T-helper 2 cell treated with Interferon-gamma antibody and Interleukin-4, amounts not matched to agents 5 μg/mL and 100 μg/mL, for 36 hours (primary cell): ENCODE measurements around the gene FBXL14.

Experiments
- DNase-seq: peaks from one replicate; pipeline ENCODE4 v3.0.0; 2021; ENCODE audit warnings: low spot score
- H3K27ac Mint-ChIP-seq: one replicate; pipeline ENCODE4 v1.8.0; 2021; ENCODE audit warnings: mild to moderate bottlenecking, mixed read lengths
- H3K27me3 Mint-ChIP-seq: one replicate; pipeline ENCODE4 v1.8.0; 2021; ENCODE audit warnings: low read depth, mixed read lengths
- H3K36me3 Mint-ChIP-seq: one replicate; pipeline ENCODE4 v1.8.0; 2021; ENCODE audit warnings: low read depth, mixed read lengths
- H3K4me1 Mint-ChIP-seq: one replicate; pipeline ENCODE4 v1.8.0; 2021; ENCODE audit warnings: low read depth, mixed read lengths
- H3K4me3 Mint-ChIP-seq: one replicate; pipeline ENCODE4 v1.8.0; 2022; ENCODE audit warnings: mild to moderate bottlenecking, moderate library complexity, mixed read lengths
- H3K9me3 Mint-ChIP-seq: one replicate; pipeline ENCODE4 v1.8.0; 2021; ENCODE audit warnings: mixed read lengths

FBXL14 gene

GRCh38 chr12:1594006-1594260 lies 448 bp downstream of the FBXL14 start:
- peaks cover 1% of the 10 kb centered on the region for H3K27me3 Mint-ChIP-seq
- DNase-seq = no peak
- peaks cover 46% of the 10 kb centered on the region for H3K4me1 Mint-ChIP-seq
- no peak overlapping the region for H3K27ac Mint-ChIP-seq
- H3K4me3 Mint-ChIP-seq = peak overlapping the region; percentile 97
- H3K36me3 Mint-ChIP-seq = peaks cover 31% of the 10 kb centered on the region
- no peaks in the 10 kb centered on the region for H3K9me3 Mint-ChIP-seq

GRCh38 chr12:1593174-1594005 lies 991 bp downstream of the FBXL14 start:
- peaks cover 36% of the 10 kb centered on the region for H3K36me3 Mint-ChIP-seq
- H3K4me3 Mint-ChIP-seq = peak overlapping the region; percentile 97
- no peaks in the 10 kb centered on the region for H3K9me3 Mint-ChIP-seq
- DNase-seq = peak; percentile 45
- peaks cover 52% of the 10 kb centered on the region for H3K4me1 Mint-ChIP-seq
- peak overlapping the region; percentile 88 for H3K27ac Mint-ChIP-seq
- no peaks in the 10 kb centered on the region for H3K27me3 Mint-ChIP-seq

GRCh38 chr12:1592444-1593173 lies 1.8 kb downstream of the FBXL14 start:
- Mint-ChIP-seq H3K4me1 (peaks cover 58% of the 10 kb centered on the region), H3K27me3 (no peaks in the 10 kb centered on the region), H3K9me3 (no peaks in the 10 kb centered on the region), H3K4me3 (peak overlapping the region; percentile 97), H3K27ac (peak overlapping the region; percentile 88), H3K36me3 (peaks cover 38% of the 10 kb centered on the region)
- DNase-seq = peak; percentile 68

GRCh38 chr12:1591543-1591942 lies 2.8 kb downstream of the FBXL14 start:
- DNase-seq = no peak
- H3K36me3 Mint-ChIP-seq = peaks cover 43% of the 10 kb centered on the region
- no peaks in the 10 kb centered on the region for H3K9me3 Mint-ChIP-seq
- H3K27ac Mint-ChIP-seq = peak overlapping the region; percentile 88
- no peaks in the 10 kb centered on the region for H3K27me3 Mint-ChIP-seq
- peak overlapping the region; percentile 97 for H3K4me3 Mint-ChIP-seq
- peaks cover 59% of the 10 kb centered on the region for H3K4me1 Mint-ChIP-seq

- no peak for DNase-seq
- peak overlapping the region; percentile 87 for H3K4me3 Mint-ChIP-seq
- no peaks in the 10 kb centered on the region for H3K9me3 Mint-ChIP-seq
- peak overlapping the region; percentile 43 for H3K27ac Mint-ChIP-seq
- no peaks in the 10 kb centered on the region for H3K27me3 Mint-ChIP-seq
- peaks cover 43% of the 10 kb centered on the region for H3K36me3 Mint-ChIP-seq
- H3K4me1 Mint-ChIP-seq = peaks cover 59% of the 10 kb centered on the region
These were observed 3.3 kb downstream of the FBXL14 start for GRCh38 chr12:1591034-1591433.

DNA sequence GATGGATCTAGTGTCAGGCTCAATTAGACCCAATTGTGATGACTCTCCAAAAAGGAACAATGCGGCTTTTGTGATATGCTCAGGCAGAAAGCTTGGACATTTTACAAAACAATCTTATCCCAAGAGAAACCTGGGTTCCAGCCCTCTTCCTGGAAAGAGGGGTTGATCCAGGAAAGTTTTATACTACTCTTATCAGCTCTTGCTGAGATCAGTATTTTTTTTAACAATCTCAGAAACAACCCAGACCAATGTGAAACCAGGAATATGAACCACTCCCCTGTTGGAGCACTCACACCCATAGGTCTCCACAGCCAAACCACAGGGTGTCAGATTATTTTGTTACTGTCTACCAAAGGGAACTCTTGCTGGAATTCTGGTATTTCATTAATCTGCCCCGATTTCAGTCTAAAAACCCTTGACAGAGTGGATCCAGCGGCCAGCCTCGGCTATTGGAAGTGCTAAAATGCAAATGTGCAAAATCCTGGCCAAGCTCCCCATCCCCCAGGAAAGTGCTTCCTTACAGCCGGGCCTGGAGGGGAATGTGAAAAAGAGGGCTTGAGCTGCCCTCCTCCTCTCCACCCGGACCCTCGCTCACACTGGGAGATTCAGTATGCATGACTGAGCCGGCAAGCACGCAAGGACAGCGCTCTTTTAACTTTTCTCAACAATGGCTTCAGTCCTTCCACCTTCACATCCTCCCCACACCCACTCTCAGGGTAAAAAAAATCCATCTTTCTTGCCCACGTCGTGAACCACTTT lies 4.0 kb downstream of the FBXL14 start:
- H3K27ac Mint-ChIP-seq = no peak overlapping the region
- peak overlapping the region; percentile 87 for H3K4me3 Mint-ChIP-seq
- no peak for DNase-seq
- H3K9me3 Mint-ChIP-seq = no peaks in the 10 kb centered on the region
- peaks cover 47% of the 10 kb centered on the region for H3K36me3 Mint-ChIP-seq
- peaks cover 55% of the 10 kb centered on the region for H3K4me1 Mint-ChIP-seq
- no peaks in the 10 kb centered on the region for H3K27me3 Mint-ChIP-seq

DNA sequence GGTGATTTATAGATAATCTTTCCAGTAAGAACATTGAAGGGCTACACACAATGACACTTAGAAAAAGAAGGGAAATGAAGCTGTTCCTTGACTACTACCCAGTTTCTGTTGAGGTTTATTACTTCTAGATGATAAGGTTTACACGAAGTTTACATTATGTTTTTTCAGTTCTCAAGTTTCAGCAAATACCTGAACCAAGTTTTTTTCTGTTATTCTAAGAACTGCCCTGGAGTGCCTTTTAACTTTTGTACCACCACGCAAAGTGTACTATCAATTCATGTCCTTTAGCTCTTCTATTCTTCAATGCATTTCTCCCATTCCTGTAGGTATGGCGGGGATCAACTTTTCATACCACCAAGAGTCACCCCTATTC lies 5.8 kb downstream of the FBXL14 start:
- peaks cover 47% of the 10 kb centered on the region for H3K36me3 Mint-ChIP-seq
- H3K27me3 Mint-ChIP-seq = no peaks in the 10 kb centered on the region
- DNase-seq = no peak
- no peaks in the 10 kb centered on the region for H3K9me3 Mint-ChIP-seq
- no peak overlapping the region for H3K27ac Mint-ChIP-seq
- H3K4me1 Mint-ChIP-seq = peaks cover 49% of the 10 kb centered on the region
- H3K4me3 Mint-ChIP-seq = peak overlapping the region; percentile 6

GRCh38 chr12:1587927-1588574 lies 6.3 kb downstream of the FBXL14 start:
- Mint-ChIP-seq H3K4me1 (peaks cover 51% of the 10 kb centered on the region), H3K36me3 (peaks cover 43% of the 10 kb centered on the region), H3K9me3 (no peaks in the 10 kb centered on the region), H3K27me3 (no peaks in the 10 kb centered on the region), H3K4me3 (no peak overlapping the region), H3K27ac (no peak overlapping the region)
- no peak for DNase-seq

DNA sequence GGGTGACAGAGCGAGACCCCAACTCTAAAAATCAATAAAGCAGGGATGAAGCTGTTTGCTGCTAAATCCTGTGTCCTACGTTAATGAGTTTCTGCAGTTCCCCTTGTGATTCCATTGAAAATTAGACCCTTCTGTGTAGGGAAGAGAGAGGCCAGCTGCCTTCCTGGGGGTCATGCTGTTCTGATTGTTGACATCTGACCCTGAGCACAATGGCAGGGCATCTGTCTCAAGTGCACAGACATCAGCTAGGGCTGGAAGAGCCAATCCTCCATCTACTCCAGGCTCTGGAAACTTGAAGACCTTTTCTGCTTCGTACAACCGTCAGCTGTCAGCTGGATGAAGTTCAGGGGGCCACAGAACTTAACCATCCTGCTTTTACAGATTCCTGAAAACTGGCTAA lies 10.1 kb downstream of the FBXL14 start:
- Mint-ChIP-seq H3K9me3 (no peaks in the 10 kb centered on the region), H3K4me3 (no peak overlapping the region), H3K27ac (no peak overlapping the region), H3K36me3 (peaks cover 16% of the 10 kb centered on the region), H3K27me3 (no peaks in the 10 kb centered on the region), H3K4me1 (peaks cover 19% of the 10 kb centered on the region)
- DNase-seq = no peak

DNA sequence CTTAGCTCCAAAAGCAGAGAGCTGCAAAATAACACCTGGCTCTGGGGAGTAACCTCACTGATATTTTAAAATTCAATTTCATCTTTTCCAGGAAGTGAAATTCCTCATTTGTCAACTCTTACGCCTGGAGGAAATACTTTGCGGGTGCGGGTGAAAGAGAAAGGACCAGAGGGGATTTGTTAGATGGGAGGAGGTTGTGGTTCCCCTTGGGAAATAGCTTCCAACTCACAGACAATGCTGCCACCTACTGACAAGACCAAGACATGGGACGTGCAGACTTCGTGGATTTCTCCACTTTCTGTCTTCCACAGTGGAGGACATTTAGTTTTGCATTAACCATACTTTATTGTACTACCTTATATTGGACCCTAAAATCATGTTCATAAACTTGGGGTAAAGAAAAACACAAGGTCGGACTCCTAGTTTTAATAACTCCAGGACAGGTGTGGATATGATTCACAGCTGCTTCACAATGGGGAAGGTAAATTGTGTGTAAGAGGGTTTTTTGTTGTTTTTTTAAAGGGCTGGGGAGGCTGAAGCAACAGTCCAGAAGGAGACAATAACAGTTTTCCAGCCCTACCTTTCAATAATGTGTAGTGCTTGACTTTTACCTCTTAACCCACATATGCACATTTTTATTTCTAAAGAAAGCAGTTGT lies 10.8 kb downstream of the FBXL14 start:
- Mint-ChIP-seq H3K4me1 (peaks cover 15% of the 10 kb centered on the region), H3K27ac (no peak overlapping the region), H3K36me3 (peaks cover 12% of the 10 kb centered on the region), H3K9me3 (no peaks in the 10 kb centered on the region), H3K4me3 (no peak overlapping the region), H3K27me3 (no peaks in the 10 kb centered on the region)
- DNase-seq = peak; percentile 51

DNA sequence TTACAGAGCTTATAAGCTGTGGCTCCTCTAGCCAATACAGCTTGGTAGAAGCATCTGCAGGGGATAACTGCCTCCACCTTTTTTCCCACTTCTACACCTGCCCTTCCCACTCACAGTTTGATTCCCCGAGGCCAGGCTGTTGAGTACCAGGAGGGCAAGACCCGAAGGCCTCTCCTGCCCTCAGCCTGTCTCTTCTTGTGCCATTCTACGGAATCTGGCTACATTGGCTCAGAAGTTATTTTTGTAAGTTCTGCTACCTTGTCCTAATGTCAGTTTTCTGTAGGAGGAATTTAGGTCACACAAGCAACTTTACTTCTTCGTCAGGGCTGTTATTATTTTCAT lies 11.7 kb downstream of the FBXL14 start:
- no peaks in the 10 kb centered on the region for H3K27me3 Mint-ChIP-seq
- H3K4me1 Mint-ChIP-seq = peaks cover 8% of the 10 kb centered on the region
- no peak overlapping the region for H3K27ac Mint-ChIP-seq
- DNase-seq = no peak
- H3K4me3 Mint-ChIP-seq = no peak overlapping the region
- H3K36me3 Mint-ChIP-seq = peaks cover 10% of the 10 kb centered on the region
- no peaks in the 10 kb centered on the region for H3K9me3 Mint-ChIP-seq

DNA sequence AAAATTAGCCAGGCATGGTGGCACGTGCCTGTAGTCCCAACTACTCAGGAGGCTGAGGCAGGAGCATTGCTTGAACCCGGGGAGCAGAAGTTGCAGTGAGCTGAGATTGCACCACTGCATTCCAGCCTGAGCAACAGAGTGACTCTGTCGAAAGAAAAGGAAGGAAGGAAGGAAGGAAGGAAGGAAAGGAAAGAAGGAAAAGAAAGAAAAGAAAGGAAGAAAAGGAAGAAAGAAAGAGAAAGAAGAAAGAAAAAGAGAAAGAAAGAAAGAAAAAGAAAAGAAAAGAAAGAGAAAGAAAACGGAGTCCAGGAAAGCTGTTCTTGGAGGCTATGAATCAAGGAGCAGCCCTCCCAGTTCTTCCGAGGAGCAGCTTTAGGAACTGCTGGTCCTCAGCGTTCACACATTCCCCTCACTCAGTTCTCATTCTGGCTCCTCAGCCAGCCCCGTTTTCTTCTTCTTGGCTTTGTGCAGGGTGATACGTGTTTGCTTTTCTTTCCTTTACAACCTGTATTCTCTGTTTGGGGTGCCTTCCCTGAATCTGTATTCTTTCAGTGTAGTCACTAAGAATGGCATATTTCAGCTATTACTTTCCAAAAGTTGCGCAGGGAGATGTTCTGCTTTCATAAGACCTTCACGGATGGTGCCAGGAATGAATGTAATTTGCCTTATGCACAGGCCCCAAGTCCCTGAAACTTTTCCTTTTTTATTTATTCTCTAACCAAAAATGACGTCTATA lies 12.2 kb downstream of the FBXL14 start:
- H3K4me3 Mint-ChIP-seq = no peak overlapping the region
- H3K27ac Mint-ChIP-seq = no peak overlapping the region
- no peaks in the 10 kb centered on the region for H3K27me3 Mint-ChIP-seq
- peaks cover 6% of the 10 kb centered on the region for H3K4me1 Mint-ChIP-seq
- no peaks in the 10 kb centered on the region for H3K9me3 Mint-ChIP-seq
- H3K36me3 Mint-ChIP-seq = peaks cover 6% of the 10 kb centered on the region
- DNase-seq = no peak

DNA sequence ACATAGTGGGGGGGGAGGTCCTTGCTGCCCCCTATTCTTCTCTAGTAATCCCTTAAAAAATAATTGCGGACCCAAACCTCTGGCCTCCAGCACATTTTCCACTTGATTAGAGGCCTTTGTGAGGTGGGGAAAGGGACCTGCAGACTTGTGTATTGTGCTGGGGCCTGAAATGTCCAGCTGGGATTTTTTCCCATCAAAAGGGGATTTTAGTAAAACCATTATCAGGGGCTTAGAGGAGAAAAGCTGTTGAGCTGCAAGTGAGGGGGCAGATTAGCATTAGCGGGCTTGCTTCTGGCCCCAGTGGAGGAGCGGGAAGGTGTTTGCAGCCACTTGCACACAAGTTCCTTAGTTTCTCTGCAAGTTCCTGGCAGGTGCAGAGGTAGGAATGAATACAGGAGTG lies 13.9 kb downstream of the FBXL14 start:
- Mint-ChIP-seq H3K4me3 (no peak overlapping the region), H3K27ac (no peak overlapping the region)

More for the DNA sequence above, 13.9 kb downstream of the FBXL14 start:
- Mint-ChIP-seq H3K27me3 (peaks cover 2% of the 10 kb centered on the region), H3K9me3 (no peaks in the 10 kb centered on the region), H3K36me3 (peaks cover under 1% of the 10 kb centered on the region), H3K4me1 (peaks cover 6% of the 10 kb centered on the region)
- DNase-seq = no peak
